ENCODE results near the gene HOXB3. TPM values are rescaled to one million over a fixed set of nuclear protein-coding genes. Genes with fewer than 3 reads are reported as not detected.

Gene HOXB3
- total RNA-seq, 1 donor from 2014 or later = not detected

- DNase-seq (ENCODE audit: low spot score) = no peak
- H3K27ac ChIP-seq = no peak overlapping the region
- Mint-ChIP-seq H3K27me3 (ENCODE audit: insufficient read depth, low read depth) (peaks cover 93% of the 10 kb centered on the region), H3K4me3 (no peak overlapping the region), H3K27ac (no peak overlapping the region), H3K36me3 (no peaks in the 10 kb centered on the region), H3K4me1 (peaks cover 6% of the 10 kb centered on the region), H3K9me3 (peaks cover 14% of the 10 kb centered on the region)
- no peaks in the 10 kb centered on the region for H3K79me2 ChIP-seq (ENCODE audit: low read depth)
- H3K9ac ChIP-seq = no peak overlapping the region
- no peak overlapping the region for H3K4me2 ChIP-seq
- H3K4me3 ChIP-seq = no peak overlapping the region
- no peaks in the 10 kb centered on the region for H3K9me3 ChIP-seq (ENCODE audit: low read depth)
- no peak overlapping the region for H2AFZ ChIP-seq (replicated peaks)
- peaks cover 95% of the 10 kb centered on the region for H4K20me1 ChIP-seq (ENCODE audit: low read depth)
- peaks cover 8% of the 10 kb centered on the region for H3K4me1 ChIP-seq
- TF ChIP-seq EZH2phosphoT487 (IDR thresholded peaks at IDR 0.05) = no peak
- TF ChIP-seq EZH2 (IDR thresholded peaks at IDR 0.05) = peak; percentile 31
- TF ChIP-seq CTCF (IDR thresholded peaks at IDR 0.05) = no peak
- no peaks in the 10 kb centered on the region for H3K36me3 ChIP-seq
- H3F3A ChIP-seq (ENCODE audit: low read depth) = peaks cover 4% of the 10 kb centered on the region
- peaks cover 100% of the 10 kb centered on the region for H3K27me3 ChIP-seq
Measured at GRCh38 chr17:48630009-48630924, 40.2 kb upstream of the HOXB3 start.

GRCh38 chr17:48629411-48629759 lies 39.3 kb upstream of the HOXB3 start:
- H3K9me3 Mint-ChIP-seq = peaks cover 12% of the 10 kb centered on the region
- no peaks in the 10 kb centered on the region for H3K36me3 Mint-ChIP-seq
- no peak overlapping the region for H3K27ac ChIP-seq
- peaks cover 4% of the 10 kb centered on the region for H3F3A ChIP-seq (ENCODE audit: low read depth)
- peaks cover 100% of the 10 kb centered on the region for H3K27me3 ChIP-seq
- no peaks in the 10 kb centered on the region for H3K36me3 ChIP-seq
- H2AFZ ChIP-seq (replicated peaks) = no peak overlapping the region
- no peak overlapping the region for H3K9ac ChIP-seq
- no peaks in the 10 kb centered on the region for H3K79me2 ChIP-seq (ENCODE audit: low read depth)
- peaks cover 6% of the 10 kb centered on the region for H3K4me1 Mint-ChIP-seq
- no peak for DNase-seq (ENCODE audit: low spot score)
- no peak overlapping the region for H3K4me3 Mint-ChIP-seq
- H3K4me2 ChIP-seq = no peak overlapping the region
- H3K4me3 ChIP-seq = no peak overlapping the region
- no peak overlapping the region for H3K27ac Mint-ChIP-seq
- H3K4me1 ChIP-seq = peaks cover 9% of the 10 kb centered on the region
- H3K9me3 ChIP-seq (ENCODE audit: low read depth) = no peaks in the 10 kb centered on the region
- peaks cover 98% of the 10 kb centered on the region for H4K20me1 ChIP-seq (ENCODE audit: low read depth)
- H3K27me3 Mint-ChIP-seq (ENCODE audit: insufficient read depth, low read depth) = peaks cover 87% of the 10 kb centered on the region
- TF ChIP-seq EZH2 (IDR thresholded peaks at IDR 0.05) (peak; percentile 68), EZH2phosphoT487 (IDR thresholded peaks at IDR 0.05) (no peak), CTCF (IDR thresholded peaks at IDR 0.05) (no peak)

GRCh38 chr17:48628649-48629410 lies 38.8 kb upstream of the HOXB3 start:
- Mint-ChIP-seq H3K9me3 (peaks cover 11% of the 10 kb centered on the region), H3K27me3 (ENCODE audit: insufficient read depth, low read depth) (peaks cover 87% of the 10 kb centered on the region)

More at GRCh38 chr17:48628649-48629410, 38.8 kb upstream of the HOXB3 start:
- Histone ChIP-seq H3K79me2 (ENCODE audit: low read depth) (no peaks in the 10 kb centered on the region), H3K27ac (no peak overlapping the region), H3K4me2 (no peak overlapping the region), H3K9me3 (ENCODE audit: low read depth) (no peaks in the 10 kb centered on the region), H3K36me3 (no peaks in the 10 kb centered on the region), H3K27me3 (peaks cover 100% of the 10 kb centered on the region), H3K4me1 (peaks cover 9% of the 10 kb centered on the region), H3F3A (ENCODE audit: low read depth) (peaks cover 4% of the 10 kb centered on the region), H4K20me1 (ENCODE audit: low read depth) (peaks cover 98% of the 10 kb centered on the region), H3K4me3 (no peak overlapping the region), H2AFZ (replicated peaks) (no peak overlapping the region), H3K9ac (no peak overlapping the region)
- Mint-ChIP-seq H3K4me1 (peaks cover 6% of the 10 kb centered on the region), H3K27ac (no peak overlapping the region), H3K4me3 (no peak overlapping the region), H3K36me3 (no peaks in the 10 kb centered on the region)
- TF ChIP-seq CTCF (IDR thresholded peaks at IDR 0.05) (no peak), EZH2 (IDR thresholded peaks at IDR 0.05) (peak; percentile 51), EZH2phosphoT487 (IDR thresholded peaks at IDR 0.05) (peak; percentile 64)
- DNase-seq (ENCODE audit: low spot score) = no peak

All from neural progenitor cell (in vitro differentiated cells).